GM21390 (cell line): ENCODE data around the gene FAAH2.
"Not testable (repeated sequence)": the region's sequence is repeated elsewhere in the genome, so short reads cannot be mapped to it uniquely, and the experiment has no call there.

Source experiments
- ATAC-seq: cut with Tn5 transposase; IDR thresholded peaks from one replicate; pipeline ENCODE4 v1.9.1; 2021; ENCODE audit not compliant: unreplicated experiment

FAAH2 gene, protein sequence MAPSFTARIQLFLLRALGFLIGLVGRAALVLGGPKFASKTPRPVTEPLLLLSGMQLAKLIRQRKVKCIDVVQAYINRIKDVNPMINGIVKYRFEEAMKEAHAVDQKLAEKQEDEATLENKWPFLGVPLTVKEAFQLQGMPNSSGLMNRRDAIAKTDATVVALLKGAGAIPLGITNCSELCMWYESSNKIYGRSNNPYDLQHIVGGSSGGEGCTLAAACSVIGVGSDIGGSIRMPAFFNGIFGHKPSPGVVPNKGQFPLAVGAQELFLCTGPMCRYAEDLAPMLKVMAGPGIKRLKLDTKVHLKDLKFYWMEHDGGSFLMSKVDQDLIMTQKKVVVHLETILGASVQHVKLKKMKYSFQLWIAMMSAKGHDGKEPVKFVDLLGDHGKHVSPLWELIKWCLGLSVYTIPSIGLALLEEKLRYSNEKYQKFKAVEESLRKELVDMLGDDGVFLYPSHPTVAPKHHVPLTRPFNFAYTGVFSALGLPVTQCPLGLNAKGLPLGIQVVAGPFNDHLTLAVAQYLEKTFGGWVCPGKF

GRCh38 chrX:57286507-57287251 lies at the start of gene FAAH2:
FAAH2 (plus strand) TSS chrX:57286706; CDS start chrX:57286826, 120 bp downstream.
- ATAC-seq: peak; percentile 92

- ATAC-seq: no peak
These were observed 44.5 kb upstream of the FAAH2 start for GRCh38 chrX:57241967-57242366.

DNA sequence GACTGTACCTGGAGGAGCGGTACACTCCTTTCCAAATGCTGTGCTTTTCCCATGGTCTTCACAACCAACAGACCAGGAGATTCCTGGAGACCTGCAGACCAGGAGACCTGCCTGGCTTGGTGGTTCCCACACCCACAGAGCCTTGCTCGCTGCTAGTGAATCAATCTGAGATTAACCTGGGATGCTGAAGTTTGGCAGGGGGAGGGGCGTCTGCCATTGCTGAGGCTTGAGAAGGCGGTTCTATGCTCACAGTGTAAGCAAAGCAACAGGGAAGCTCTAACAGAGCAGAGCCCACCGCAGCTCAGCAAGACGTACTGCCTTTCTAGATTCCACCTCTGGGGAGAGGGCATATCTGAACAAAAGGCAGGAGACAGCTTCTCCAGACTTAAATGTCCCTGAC lies 34.5 kb upstream of the FAAH2 start:
- no peak for ATAC-seq

GRCh38 chrX:57265126-57265525 lies 21.4 kb upstream of the FAAH2 start:
- no peak for ATAC-seq

DNA sequence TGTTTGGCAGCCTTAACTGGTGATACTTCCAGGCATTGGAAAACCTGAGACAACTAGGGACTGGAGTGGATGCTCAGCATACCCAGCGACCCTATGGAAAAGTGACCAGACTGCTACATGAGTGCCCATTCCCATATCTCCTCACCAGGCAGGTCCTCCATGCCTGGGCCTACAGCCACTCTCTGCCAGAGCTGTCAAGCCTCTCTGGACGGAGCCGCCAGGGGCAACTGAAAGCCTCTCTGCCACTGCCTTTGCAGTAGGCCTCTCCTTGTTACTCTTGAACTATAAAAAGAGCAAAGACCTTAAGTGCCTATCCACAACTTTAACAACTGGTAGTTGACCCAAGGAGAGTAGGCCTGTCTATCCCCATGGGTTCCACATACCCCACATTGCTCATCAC lies 20.2 kb upstream of the FAAH2 start:
- ATAC-seq: no peak

GRCh38 chrX:57266871-57267270 lies 19.6 kb upstream of the FAAH2 start:
- ATAC-seq: no peak

- no peak for ATAC-seq
These were observed 19.2 kb upstream of the FAAH2 start for GRCh38 chrX:57267308-57267707.

DNA sequence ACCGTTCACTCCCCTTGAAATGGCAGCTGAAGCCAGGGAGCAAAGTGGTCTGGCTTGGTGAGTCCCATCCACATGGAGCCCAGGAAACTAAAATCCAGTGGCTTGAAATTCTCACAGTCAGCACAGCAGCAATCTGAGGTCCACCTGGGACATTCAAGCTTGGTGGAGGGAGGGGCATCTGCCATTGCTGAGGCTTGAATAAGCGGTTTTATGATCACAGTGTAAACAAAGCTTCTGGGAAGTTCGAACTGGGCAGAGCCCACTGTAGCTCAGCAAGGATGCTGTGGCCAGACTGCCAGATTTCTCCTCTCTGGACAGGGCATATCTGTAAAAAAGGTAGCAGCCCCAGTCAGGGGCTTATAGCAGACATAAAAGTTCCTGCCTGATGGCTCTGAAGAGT lies 15.5 kb upstream of the FAAH2 start:
- no peak for ATAC-seq

DNA sequence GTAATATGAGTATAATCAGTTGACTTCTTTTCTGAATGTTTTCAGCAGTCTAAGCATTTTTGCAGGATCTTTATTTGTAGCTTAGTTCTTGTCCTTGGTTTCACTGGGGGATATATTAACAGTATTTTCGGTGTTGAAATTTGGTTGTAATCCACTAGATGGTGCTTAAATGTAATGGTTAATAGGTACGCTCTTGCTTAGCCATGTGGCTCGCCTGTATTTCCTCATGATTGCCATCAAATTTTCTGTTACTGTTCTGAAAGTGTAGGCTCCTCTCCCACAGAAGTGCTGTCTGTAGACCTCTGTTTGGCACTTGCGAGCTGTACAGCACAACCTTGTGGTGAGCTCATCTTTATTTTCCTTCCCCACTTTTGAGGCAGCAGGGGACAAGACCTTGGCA lies 3.9 kb upstream of the FAAH2 start:
- no peak for ATAC-seq

GRCh38 chrX:57285001-57285400 lies 1.5 kb upstream of the FAAH2 start:
- no peak for ATAC-seq

GRCh38 chrX:57289089-57289488 lies 2.6 kb downstream of the FAAH2 start:
- no peak for ATAC-seq

- ATAC-seq: no peak
These were observed 8.5 kb downstream of the FAAH2 start for GRCh38 chrX:57294961-57295360.

DNA sequence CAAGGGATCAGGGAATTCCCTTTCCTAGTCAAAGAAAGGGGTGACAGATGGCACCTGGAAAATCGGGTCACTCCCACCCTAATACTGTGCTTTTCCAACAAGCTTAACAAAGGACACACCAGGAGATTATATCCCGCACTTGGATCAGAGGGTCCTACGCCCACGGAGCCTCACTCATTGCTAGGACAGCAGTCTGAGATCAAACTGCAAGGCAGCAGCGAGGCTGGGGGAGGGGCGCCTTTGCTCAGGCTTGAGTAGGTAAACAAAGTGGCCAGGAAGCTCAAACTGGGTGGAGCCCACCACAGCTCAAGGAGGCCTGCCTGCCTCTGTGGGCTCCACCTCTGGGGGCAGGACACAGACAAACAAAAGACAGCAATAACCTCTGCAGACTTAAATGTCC lies 9.2 kb downstream of the FAAH2 start:
- not testable (repeated sequence) for ATAC-seq

GRCh38 chrX:57313583-57314215 lies 27.2 kb downstream of the FAAH2 start:
- no peak for ATAC-seq

GRCh38 chrX:57329008-57329407 lies 42.5 kb downstream of the FAAH2 start:
- no peak for ATAC-seq

DNA sequence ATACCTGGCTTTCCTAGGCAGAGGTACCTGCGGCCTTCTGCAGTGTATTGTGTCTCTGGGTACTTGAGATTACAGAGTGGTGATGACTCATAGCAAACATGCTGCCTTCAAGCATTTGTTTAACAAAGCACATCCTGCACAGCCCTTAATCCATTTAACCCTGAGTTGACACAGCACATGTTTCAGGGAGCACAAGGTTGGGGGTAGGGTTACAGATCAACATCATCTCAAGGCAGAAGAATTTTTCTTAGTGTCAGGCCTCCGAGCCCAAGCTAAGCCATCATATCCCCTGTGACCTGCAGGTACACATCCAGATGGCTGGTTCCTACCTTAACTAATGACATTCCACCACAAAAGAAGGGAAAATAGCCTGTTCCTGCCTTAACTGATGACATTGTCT lies 49.3 kb downstream of the FAAH2 start:
- not testable (repeated sequence) for ATAC-seq

DNA sequence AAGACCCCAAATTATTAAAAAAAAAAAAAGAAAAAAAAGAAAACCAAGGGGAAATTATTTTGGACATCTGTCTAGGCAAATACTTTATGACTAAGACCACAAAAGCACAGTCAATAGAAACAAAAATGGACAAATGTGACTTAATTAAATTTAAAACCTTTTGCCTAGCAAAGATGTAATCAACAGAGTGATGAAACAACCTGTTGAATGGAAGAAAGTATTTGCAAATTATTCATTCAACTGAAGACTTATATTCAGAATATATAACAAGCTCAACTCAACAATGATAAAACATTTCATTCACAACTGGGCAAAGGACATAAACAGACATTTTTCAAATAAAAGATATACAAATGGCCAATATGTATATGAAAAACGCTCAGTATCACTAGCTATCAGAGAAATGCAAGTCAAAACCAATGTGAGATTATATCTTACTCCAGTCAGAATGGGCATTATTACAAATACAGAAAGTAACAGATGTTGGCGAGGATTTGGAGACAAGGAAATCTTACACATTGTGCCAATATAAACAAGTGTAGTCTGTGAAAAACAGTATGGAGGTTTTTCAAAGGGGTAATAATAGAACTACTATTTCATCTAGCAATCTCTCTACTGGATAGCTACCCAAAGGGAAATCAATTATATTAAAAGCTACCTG lies 67.1 kb downstream of the FAAH2 start:
- ATAC-seq: no peak

DNA sequence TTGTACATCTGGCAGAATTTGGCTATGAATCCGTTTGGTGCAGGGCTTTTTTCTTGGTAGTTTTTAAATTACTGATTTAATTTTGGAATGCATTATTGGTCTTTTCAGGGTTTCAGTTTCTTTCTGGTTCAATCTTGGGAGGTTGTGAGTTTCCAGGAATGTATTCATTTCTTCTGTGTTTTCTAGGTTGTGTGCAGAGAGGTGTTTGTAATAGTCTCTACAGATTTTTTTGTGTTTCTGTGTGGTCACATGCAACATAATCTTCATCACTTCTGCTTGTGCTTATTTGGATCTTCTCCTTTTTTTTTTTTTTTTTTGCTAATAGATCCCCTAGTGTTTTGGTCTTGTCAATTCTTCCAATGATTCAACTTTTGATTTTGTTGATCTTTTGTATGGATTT lies 77.6 kb downstream of the FAAH2 start:
- ATAC-seq: no peak

DNA sequence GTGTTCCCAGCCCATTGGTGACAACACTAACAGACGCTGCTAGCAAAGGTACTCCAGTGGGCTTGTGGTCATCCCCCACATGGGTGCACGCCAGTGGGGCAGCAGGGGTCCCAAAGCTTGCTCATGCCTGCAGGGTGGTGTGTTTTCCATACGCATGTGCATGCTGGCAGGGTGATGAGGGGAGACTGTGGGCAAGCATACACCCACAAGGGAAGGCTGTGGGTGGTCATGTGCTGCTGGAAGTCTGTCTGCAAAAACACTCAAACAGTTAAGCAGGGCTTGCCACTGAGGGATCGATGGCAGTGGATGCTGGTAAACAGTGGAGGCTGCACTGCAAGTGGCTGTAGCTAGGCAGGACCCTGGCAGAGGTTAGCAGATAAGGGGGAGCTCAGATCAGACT lies 79.9 kb downstream of the FAAH2 start:
- no peak for ATAC-seq

DNA sequence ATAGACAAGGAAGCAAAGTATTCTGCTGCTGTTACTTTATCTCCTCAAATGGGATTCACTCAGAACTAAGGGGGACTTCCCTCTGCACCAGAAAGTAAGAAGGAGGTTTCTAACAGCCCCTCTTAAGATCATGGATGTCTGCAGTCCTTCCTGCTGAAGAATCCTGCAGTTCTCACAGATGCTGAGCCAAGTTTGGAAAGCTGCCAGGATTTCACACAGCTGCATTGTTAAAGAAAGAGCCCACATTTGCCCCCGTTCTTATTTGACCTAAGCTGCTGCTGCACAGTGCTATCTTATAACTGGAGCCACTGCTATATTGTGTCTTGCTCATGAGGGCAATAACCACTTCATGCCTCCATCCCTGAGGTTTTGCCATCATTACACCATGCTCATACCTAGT lies 81.1 kb downstream of the FAAH2 start:
- no peak for ATAC-seq

- no peak for ATAC-seq
These were observed 81.7 kb downstream of the FAAH2 start for GRCh38 chrX:57368158-57368557.
